GM19025 (cell line): ENCODE measurements around the gene KCNQ1.

Experiments
- ATAC-seq: cut with Tn5 transposase; IDR thresholded peaks from one replicate; pipeline ENCODE4 v1.9.1; 2021; ENCODE audit warnings: mild to moderate bottlenecking, low read depth, moderate library complexity; ENCODE audit not compliant: unreplicated experiment

Gene KCNQ1

DNA sequence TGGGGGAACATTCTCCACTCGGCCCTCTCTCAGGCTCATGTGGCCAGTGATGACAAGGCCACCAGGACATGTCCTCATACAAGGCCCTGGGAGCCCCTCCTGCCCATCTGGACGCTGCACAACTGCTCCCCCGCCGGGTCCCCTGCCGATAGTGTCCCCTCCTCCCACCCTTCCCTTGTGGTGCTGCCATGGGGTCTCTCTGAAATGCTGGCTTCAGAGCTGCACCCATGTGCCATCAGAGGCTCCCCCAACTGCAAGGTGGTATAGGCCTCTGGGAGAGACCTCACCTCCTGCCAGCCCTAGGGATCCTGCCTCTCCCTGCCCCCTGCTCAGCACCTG is 142.0 kb downstream of the KCNQ1 start:
- no peak for ATAC-seq

- no peak for ATAC-seq
Measured at GRCh38 chr11:2587132-2587930, 142.5 kb downstream of the KCNQ1 start.

- no peak for ATAC-seq
Measured at GRCh38 chr11:2587976-2588748, 143.4 kb downstream of the KCNQ1 start.

DNA sequence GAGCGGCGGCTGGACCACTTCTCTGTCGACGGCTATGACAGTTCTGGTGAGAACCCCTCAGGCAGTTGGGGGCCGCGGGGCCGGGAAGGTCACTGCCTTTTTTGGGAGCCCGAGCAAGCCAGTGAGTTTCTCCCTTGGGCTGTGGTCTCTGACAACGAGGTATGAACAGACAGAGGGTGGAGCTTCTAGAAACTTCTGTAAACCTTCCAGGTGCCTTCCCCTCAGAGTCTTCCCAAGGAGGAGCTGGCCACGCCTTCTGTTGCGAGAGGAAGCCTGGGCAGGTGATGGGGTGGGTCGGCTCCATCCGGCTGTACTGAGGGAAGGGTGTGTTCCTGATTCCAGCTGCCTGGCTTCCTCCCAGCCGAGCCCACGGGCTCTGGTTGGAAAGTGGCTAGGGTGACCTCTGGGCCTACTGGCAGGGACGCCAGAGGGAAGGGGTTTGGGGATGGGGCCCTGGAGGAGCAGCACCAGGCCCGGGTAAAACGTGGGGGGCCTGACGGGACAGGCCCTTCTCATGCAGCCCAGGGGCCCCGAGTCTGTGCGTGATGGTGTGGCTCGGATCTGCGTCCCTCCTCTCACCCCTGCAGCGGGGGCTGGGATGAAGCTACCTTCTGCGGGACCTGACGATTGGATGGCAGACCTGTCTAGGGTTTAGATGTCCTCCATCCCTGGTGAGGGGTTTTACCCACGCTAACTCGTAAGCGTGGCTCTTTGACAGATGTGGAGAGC is 144.2 kb downstream of the KCNQ1 start:
- no peak for ATAC-seq

DNA sequence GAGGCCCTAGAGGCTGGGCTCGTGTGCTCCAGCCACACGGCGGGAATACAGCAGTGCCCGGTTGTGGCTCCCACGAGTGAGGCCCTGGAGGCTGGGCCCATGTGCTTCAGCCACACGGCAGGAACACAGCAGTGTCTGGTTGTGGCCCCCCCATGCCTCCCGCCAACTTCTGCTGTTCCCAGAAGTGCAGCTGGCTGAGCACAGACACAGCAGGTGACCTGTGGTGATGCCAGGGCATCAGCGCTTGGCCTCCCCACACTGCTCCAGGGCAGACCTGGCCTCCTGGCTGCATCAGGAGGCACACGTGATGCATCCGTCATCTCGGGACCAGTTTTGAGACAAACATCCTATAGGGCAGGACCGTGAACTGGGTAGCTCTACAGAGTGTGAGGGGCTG is 144.7 kb downstream of the KCNQ1 start:
- no peak for ATAC-seq

DNA sequence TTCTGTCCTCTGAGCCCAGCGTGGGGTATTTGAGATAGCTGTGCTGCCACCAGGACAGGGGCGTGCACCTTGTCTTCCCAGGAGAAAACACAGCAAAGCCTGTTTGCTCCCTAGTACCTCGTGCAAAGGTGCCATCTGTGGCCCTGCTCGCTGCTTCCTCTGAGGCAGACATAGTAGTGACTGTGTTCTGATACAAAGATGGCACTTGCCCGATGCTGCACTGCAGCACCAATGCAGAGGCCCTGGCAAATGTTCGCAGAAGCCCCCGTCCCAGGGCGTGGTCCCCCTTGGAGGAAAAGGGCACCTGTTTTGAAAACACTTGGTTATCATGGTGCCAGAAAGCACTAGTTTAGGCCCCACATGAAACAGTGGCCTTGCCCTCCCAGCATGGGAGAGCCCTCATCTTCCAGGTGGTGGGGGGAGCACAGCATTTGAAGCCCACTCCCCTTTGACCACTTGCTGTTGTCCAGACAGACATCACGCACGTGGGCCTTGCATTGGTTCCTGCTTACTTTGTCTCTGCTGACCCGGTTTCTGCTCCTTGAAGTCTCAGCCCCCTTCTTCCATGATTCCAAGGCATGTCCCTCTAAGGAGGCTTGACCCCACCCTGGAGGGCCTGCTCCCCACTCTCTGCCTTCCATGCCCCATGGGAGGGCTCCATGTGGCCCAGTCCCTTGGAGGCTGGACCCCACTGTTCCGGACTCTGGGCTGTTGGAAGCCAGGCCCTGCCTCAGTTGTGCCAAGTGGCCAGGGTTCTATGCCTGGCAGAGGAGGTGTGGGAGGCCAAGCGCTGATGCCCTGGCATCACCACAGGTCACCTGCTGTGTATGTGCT is 145.5 kb downstream of the KCNQ1 start:
- no peak for ATAC-seq

- ATAC-seq = no peak
Measured at GRCh38 chr11:2590965-2591754, 146.4 kb downstream of the KCNQ1 start.

- no peak for ATAC-seq
Measured at GRCh38 chr11:2591805-2592204, 147.0 kb downstream of the KCNQ1 start.

- no peak for ATAC-seq
Measured at GRCh38 chr11:2592559-2593392, 148.0 kb downstream of the KCNQ1 start.

DNA sequence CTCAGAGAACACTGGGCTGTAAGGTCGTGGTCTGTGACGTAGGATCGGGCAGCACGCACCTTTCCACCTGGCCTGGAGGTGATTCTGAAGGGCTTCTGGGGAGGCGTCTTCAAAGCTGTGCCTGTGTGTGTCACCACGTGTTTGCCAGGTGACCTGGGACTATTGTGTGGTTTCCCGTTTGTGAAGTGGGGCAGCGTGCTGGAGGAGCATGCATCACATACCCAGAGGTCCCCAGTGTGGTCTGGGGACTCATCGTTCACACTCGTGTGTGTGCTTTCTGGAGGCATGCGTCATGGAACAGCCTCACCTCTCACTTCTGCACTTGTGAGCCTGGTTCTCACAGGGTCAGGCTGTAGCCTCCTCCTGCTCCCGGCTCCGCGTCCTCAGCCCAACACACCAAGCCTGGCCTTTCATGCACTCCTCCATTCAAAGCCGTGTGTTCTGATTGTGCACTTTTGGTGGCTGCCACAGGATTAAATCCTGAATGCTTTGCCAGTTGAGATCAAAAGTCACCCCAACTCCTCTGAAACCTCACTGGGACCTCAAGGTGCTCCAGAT is 148.7 kb downstream of the KCNQ1 start:
- no peak for ATAC-seq

- ATAC-seq = no peak
Measured at GRCh38 chr11:2594267-2594666, 149.5 kb downstream of the KCNQ1 start.

DNA sequence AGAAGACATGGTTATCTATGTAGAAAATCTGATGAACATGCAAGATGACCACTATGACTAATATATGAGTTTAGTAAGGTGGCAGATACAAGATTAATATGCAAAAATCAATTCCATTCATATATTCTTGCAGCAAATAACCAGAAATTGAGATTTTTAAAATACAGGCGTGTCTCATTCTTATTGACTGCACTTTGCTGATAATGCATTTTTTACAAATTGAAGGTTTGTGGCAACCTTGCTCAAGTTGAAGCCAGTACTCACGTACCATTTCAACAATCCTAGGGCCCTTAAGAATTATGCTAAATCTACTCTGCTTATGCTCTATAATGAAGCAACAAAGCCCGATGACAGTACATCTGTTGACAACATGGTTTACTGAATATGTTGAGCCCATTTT is 150.4 kb downstream of the KCNQ1 start:
- no peak for ATAC-seq

GRCh38 chr11:2599561-2600189 is 154.9 kb downstream of the KCNQ1 start:
- no peak for ATAC-seq

- no peak for ATAC-seq
Measured at GRCh38 chr11:2609345-2609744, 164.5 kb downstream of the KCNQ1 start.

- ATAC-seq = no peak
Measured at GRCh38 chr11:2612884-2613571, 168.2 kb downstream of the KCNQ1 start.

- ATAC-seq = no peak
Measured at GRCh38 chr11:2621894-2622293, 177.1 kb downstream of the KCNQ1 start.

DNA sequence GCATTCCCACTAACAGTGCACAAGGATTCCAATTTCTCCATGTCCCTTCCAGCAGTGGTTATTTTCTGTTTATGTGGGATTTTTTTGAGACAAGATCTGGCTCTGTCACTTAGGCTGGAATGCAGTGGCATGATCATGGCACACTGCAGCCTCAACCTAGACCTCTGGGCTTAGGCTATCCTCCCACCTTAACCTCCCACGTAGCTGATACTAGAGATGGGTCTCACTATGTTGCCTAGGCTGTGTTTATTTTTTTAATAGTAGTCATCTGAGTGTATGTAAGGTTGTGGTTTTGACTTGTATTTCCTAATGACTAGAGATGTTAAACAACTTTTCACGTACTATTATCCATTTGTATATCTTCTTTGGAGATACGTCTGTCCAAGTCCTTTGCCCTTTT is 180.4 kb downstream of the KCNQ1 start:
- no peak for ATAC-seq

DNA sequence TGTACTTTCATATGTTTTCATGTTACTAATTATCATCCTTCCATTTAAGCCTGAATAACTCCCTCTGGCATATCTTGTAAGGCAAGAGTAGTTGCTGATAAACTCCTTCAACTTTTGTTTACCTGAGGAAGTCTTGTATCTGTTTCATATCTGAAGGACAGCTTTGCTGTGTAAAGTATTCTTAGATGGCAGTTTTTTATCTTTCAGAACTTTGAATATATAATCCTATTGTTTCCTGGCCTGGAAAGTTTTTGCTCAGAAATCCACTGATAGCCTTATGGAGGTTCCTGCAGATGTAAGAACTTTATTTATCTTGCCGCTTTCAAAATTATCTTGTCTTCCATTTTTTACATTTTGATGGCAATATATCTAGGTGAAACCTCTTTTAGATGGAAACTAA is 185.9 kb downstream of the KCNQ1 start:
- no peak for ATAC-seq
